CD4-positive, alpha-beta T cell treated with Interleukin-21 for 1 hour (primary cell): ENCODE results near the gene PLOD1.
"Not testable (repeated sequence)": the region's sequence is repeated elsewhere in the genome, so short reads cannot be mapped to it uniquely, and the experiment has no call there.

Source experiments
- DNase-seq: peaks from one replicate; pipeline ENCODE4 v3.0.0-alpha.2; 2020

PLOD1 gene

DNA sequence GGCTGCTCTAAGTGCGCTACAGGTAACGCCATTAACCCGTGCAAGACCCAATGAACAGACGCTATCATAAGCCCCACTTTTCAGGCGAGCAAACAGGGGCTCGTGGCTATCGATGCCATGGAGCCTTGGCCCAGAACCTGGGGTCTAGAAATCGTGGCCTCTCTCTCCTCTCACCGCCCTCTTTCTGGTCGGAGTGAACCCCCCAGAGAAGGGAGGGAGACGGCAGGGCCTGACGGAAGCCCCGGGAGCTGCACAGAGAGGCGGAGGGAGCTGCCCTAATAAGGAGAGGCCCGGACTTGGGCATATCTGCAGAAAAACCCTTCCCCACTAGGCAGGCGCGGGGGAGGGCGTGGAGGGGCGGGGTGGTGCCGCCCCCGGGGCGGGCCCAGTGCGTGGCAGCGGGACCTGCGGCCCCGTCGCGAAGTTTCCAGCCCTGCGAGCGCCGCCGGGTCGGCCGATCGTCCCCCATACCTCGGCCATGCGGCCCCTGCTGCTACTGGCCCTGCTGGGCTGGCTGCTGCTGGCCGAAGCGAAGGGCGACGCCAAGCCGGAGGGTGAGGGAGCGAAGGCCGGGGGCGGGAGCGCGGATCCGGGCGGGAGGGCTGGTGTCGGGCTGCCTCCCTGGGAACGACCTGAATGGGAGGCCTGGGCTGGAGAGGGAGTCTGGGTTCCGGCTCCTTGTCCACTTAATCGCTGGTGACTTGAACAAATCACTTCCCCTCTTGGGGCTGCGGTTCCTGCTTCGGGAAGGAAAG lies at the start of gene PLOD1:
Gene PLOD1, plus strand, starts transcription at position 416 of the 755 bp plus-strand sequence. Its CDS starts 63 bp downstream, at position 479.
- peak; percentile 90 for DNase-seq

DNA sequence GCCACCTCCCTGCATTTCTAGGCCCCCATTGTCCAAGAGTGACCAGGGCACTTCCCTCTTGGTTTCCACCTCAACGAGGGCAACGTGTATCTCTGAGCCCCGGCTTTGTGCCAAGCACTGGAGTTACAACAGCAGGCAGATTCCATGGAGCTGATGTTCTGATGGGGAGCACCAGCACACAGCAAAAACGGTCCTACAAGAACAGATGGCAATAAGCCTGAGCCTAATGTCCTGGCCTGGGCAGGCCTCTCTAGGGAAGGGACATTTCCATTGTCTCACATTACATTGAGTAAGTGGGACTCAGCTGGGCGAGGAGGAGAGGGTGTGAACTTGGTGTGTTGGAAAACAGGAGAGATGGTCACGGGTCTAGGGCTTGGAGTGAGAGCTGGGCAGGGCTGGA lies 48.6 kb upstream of the PLOD1 start:
- DNase-seq, result no peak

DNA sequence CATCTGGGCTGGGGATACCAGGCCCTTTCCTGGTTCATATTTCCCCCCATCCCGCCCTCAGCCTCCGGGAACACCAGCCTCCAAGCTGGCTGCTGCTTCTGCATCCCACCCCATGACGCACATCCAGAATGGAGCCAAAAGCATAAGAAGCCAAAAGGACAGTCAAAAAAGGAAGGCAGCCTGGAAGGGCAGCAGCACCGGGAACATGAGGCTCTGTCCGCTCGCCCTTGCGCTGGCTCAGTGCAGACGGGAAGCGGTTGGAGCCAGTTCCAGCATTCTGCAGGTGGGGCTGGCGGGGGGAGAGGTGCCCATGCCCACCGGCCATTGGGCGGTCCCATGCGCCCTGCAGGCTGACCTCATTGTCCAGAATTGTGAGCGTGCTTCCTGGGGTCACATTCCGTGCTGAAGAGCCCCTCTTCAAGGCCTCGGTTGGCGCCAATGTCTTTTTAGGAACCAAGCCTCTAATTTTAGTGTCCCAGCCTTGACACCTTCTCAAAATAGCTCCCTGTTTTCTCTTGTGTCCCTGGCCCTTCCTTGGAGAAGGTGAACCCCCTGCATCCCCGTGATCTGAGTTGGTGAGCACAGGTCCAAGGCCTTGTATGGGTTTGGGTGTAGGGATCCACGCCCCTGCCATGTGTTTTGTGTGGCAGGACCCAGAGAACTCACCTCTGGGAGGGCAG lies 47.4 kb upstream of the PLOD1 start:
- no peak for DNase-seq

DNA sequence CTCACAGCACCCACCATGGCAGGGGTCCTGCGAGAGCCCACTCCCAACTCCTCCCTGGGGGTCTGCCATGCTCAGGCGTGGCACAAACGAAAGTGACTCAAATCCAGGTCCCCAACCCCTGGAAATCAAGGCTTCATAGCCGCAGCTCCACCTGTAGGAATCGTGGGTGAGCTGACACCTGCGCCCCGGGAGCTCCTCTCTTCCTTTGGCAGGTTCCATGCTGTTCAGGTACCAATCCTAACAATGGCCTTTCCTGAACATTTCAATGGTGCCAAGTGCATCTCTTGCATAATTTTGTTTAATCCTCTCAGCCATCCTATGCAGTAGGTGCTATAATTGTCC lies 46.9 kb upstream of the PLOD1 start:
- DNase-seq, result no peak

DNA sequence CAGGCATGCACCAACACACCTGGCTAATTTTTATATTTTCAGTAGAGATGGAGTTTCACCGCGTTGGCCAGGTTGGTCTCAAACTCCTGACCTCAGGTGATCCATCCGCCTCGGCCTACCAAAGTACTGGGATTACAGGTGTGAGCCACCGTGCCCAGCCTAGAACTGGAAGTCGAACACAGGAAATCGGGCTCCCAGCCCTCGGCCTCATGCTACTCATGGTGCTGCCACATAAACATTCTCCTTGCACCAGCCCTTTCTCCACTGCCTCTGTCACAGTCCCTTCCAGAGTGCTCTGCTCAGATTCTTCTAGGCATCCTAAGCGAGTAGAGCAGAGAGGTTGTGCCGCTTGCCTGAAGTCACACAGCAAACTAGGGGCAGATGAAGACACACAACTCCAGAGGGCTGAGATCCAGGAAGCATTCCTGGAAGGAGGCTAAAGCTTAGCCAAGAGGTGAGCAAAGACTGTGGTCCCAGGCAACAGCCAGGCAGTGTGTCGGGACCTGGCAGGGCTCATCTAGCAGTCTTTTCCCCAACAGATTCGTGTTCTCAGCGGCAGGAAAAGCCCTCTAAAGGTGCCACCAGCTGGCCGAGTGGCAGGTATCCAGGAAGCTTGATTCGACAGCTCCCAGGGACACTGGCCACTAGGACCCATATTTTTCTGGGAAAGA lies 46.2 kb upstream of the PLOD1 start:
- DNase-seq, result no peak

DNA sequence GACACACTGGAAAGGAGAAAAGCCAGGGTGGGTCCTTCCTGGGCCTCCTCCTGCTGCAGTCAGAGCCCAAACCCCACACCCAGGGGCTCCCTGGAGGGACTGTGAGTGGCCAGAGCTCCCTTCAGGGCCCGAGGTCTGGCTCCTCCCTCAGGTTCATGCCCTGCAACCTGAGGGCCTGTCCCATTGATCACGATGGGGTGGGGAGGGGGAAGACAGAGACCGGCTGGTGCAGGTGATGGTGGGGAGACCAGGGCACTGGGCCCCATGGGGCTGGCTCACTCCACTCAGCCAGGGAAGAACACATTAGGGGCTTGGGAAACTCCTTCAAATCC lies 45.7 kb upstream of the PLOD1 start:
- DNase-seq, result no peak

DNA sequence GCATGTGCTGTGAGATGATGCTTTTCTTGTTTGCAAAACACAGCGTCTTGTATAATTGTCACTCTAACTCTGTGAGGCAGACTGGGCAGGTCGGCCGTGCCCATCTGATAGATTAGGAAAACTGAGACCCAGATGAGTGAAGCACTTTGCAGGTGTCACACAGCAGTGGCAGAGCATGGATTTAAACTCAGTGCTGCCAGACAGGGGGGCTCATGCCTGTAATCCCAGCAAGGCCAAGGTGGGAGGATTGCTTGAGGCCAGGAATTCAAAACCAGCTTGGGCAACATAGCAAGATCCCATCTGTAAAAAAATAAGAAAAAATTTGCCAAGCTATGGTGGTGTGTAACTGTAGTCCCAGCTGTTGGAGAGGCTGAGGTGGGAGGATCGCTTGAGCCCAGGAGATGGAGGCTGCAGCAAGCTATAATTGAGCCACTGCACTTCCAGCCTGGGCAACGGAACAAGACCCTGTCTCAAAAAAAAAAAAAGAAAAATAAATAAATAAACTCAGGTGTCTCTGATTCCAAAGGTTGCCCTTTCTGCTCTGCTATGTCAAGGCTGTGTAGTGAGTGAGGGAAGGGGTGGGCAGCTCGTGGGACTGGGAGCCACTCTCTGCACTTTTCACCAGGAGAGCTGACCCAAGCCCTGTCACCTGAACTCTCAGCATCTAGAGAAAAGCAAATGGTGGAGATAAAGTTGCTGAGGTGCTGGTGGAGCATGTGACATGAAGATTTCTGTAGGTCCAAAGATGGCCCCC lies 42.9 kb upstream of the PLOD1 start:
- no peak for DNase-seq

DNA sequence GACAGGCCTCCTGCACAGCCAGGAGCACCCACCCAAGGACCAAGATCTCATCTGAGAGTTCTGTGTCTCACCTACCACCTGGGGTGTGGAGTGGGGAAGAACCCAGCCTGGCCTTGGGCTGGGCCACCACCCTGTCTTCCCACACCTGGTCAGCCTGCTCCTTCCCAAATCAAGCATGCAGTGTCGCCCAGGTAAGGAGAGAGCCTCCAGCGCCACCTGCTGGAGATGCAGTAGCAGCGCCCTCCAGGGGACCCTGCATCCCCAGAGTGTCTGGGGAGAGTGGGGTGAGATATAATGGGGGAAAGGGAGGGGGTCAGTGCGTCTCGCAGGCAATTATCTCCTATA lies 40.6 kb upstream of the PLOD1 start:
- DNase-seq, result peak; percentile 72

DNA sequence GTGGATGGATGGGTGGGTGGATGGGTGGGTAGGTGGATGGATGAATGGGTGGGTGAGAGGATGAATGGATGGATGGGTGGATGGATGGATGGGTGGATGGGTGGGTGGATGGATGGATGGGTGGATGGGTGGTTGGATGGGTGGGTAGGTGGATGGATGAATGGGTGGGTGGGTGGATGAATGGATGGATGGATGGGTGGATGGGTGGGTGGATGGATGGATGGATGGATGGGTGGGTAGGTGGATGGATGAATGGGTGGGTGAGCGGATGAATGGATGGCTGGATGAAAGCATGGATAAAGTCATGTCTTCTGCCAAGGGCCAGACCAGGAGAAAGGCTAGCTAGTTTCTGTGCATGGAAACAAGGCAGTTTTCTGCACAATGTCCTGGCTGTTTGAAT lies 40.0 kb upstream of the PLOD1 start:
- DNase-seq, result not testable (repeated sequence)

DNA sequence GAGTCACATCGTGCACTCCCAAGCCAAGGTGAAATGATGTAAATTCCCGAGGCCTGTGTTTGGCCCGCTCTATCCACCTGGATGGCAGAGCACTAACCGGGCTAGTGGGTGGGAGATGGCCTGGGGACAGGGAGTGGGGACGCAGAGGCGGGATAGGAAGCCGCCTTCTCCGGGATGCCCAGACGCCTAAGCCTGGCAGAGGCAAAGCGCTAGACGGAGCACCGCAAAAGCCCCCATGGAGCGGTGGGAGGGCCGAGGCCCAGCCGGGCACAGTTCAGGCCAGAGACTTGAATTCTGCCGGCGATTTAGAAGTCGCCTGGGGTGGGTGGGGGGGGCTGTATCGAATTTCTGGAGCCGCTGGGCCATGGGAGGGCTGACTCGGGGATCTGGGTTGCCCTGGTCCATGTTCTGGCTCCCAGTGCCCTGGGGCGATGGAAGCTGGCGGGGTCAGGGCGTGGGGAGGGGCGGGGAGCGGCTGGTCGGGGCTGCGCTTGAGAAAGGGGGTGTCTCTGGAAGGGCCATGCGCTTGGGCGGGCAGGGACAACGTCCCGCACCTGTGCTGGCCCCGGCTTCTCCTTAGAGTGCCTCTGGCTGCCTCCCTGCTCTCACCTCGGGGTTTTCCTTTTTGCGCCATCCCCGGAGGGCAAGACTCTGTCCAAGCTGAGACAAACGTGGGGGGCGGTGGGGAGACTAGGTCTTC lies 36.3 kb upstream of the PLOD1 start:
- DNase-seq, result no peak

DNA sequence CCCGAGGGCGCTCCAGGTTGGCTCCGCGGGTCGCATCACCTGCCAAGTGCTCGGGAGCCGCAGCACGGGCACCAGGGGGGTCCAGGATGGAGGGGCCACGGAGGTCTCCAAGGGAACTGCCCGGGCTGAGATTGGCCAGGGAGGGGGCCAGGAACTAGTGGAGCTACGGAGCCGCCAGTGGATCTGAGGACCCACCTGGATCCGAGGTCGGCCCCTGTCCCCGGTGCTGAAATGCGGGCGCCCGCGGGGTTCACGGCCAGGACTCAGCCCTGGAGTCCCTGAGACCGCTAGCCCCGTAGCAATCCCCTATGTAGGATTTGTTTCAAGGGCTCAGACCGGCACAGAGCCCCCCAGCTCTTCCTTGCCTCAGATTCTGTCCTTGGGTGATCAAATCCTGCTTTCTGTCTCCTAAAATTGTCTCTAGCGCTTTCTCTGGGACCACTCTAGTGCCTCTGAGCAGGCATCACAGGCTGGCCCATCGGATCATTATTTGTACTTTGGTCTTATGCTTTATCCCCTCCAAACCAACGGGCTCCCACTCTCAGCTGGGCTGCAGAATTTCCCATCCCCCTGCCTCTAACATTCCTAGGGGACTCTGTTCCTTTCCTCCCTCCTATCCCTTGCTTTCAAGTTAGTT lies 35.6 kb upstream of the PLOD1 start:
- no peak for DNase-seq

DNA sequence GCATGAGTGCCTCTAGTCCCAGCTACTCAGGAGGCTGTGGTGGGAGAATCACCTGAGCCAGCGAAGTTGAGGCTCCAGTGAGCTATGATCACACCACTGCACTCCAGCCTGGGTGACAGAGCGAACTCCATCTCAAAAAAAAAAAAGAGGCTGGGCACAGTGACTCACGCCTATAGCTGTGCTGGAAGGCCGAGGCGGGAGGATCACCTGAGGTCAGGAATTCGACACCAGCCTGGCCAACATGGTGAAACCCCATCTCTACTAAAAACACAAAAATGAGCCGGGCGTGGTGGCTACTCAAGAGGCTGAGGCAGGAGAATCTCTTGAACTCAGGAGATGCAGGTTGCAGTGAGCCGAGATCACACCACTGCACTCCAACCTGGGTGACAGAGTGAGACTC lies 33.1 kb upstream of the PLOD1 start:
- not testable (repeated sequence) for DNase-seq

DNA sequence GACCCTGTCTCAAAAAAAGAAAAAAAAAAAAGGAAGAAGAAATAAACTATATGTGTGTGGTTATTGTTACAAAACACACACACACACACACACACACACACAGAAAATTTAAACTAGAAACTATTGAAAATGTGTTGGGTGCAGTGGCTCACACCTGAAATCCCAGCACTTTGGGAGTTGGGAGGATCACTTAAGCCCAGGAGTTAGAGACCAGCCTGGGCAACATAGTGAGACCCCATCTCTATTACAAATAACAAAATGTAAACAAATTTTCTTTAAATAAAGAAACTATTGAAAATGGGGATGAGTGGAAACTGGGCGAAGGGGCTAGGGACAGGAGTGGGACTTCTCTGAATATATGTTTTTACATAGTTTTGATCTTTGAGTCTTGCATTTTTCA lies 31.3 kb upstream of the PLOD1 start:
- no peak for DNase-seq

DNA sequence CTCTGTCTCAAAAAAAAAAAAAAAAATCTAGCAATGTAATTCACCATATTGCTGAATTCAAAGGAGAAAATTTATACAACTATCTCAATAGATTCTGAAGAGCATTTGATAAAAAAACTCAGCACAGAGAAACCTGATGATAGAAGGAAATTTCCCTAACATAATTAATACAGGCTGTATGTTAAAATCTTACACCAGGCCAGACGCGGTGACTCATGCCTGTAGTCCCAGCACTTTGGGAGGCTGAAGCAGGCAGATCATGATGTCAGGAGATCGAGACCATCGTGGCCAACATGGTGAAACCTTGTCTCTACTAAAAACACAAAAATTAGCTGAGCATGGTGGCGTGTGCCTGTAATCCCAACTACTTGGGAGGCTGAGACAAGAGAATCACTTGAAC lies 30.4 kb upstream of the PLOD1 start:
- not testable (repeated sequence) for DNase-seq

DNA sequence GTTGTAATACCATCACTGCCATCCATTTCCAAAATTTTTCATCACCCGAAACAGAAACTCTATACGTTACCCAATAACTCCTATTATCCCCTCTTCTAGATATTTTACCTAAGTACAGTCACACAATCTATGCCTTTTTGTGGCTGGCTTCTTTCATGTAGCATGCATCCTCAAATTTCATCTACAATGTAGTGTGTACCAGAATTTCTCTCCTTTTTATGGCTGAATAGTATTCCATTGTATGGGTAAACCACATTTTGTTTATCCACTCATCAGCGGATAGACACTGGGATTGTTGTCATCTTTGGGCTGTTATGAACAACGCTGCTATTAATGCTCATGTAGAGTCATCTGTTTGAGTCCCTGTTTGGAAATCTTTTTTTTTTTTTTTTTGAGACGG lies 29.5 kb upstream of the PLOD1 start:
- DNase-seq, result no peak

DNA sequence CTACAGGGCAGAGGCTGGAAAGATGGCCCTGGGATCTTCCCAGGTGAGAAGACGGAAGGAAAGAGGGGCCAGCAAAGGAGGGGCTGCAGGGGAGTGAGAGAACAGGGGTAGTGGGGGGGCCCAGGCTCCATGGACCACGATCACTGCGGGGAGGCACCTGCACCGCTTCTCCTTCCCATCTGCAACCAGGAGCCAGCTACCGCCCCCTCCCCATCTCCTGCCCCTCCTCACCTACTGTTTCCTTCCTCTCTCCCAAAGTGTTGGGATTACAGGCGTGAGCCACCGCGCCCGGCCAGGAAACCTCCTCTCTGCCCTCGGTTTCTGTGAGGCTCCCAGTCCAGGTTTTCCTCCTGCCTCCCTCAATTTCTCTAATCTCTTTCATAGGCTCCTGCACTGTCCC lies 27.6 kb upstream of the PLOD1 start:
- no peak for DNase-seq

DNA sequence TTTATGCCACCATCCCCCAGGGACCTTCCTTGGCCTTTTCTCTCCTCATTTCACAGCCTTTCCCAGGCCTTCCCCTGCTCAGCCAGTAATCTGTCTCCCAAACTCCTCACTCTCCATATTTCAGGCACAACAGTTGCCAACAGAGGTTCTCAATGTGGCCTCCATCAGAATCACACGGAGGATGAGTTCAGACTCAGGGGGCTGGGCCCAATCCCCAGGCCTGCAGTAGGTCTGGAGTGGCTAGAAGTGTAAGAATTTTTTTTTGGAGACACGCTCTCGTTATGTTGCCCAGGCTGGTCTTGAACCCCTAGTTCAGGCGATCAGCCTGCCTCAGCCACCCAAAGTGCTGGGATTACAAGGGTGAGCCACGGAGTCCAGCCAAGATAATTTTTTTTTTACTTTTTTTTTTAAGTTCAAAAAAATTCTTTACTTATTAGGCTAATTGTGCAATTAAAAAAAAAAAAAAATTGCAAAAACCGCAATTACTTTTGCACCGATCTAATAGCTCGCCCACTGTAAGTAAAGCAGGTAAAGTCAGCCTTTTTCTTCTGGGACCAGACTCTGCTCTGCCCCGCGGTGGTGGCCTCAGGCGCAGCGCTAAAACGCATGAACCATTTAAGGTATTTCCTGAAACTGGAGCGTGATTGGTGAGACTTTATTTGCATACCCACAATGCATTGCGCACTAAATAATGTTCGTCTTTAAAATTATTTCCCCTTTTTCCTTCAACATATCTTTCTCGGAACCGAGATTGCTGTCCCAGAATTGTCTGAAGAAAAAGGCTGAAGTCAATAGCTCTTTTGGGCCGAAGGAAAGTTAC lies 27.0 kb upstream of the PLOD1 start:
- peak; percentile 96 for DNase-seq

DNA sequence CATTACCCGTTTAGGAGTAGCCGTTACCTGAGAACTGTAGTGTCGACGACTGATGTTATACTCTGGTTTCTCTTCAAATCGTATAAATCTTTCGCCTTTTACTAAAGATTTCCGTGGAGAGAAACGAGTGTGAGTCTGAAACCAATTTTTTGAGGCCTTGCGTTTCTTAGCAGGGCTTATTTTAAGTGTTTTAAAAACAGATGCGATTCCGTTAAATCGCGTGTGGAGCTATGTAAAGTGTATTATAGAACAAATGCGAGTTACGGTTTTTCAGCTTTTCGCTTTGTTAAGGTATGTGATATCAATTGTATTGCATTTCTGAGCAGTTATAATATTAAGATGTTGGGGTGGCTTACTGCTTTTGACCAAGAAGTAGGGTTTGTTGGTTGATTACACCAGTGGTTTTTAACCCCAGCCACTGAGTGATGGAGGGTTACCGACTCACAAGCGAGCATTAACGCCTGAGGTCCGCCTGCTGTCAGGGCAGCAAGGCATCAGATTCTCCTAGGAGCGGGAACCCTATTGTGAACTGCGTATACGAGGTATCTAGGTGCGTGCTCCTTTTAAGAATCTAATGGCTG lies 26.3 kb upstream of the PLOD1 start:
- peak; percentile 89 for DNase-seq

DNA sequence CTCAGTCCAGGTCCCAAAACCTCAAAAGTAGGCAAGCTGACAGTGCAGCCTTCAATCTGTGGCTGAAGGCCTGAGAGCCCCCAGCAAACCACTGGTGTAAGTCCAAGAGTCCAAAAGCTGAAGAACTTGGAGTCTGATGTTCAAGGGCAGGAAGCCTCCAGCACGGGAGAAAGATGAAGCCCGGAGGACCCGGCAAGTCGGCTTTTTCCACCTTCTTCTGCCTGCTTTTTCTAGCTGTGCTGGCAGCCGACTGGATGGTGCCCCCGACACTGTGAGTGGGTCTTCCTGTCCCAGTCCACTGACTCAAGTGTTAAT lies 23.6 kb upstream of the PLOD1 start:
- DNase-seq, result not testable (repeated sequence)

DNA sequence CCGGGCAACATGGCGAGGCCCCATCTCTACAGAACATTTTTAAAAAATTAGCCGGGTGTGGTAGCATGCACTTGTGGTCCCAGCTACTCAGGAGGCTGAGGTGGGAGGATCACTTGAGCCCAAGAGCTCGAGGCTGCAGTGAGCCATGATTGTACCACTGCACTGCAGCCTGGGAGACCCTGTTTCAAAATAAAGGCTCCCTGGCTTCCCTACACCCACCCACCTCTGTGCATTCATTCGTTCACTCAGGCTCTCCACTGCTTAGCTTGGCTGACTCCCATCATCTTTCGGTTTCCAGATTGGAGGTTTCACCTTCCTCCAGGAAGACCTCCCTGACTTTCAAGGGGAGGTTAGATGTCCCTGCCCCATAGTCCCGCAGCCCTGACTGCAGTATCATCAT lies 22.5 kb upstream of the PLOD1 start:
- DNase-seq, result no peak

DNA sequence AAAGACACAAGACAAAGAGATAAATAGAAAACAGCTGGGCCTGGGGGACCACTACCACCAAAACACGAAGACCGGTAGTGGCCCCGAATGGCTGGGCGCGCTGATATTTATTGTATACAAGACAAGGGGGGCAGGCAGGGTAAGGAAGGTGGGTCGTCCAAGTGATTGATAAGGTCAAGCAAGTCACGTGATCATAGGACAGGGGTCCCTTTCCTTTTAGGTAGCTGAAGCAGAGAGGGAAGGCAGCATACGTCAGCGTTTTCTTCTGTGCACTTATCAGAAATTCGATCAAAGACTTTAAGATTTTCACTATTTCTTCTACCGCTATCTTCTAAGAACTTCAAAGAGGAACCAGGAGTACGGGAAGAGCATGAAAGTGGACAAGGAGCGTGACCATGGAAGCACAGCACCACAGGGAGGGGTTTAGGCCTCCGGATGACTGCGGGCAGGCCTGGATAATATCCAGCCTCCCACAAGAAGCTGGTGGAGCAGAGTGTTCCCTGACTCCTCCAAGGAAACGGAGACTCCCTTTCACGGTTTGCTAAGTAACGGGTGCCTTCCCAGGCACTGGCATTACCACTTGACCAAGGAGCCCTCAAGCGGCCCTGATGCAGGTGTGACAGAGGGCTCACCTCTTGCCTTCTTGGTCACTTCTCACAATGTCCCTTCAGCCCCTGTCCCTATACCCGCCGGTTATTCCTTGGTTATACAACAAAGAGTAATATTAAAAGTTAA lies 21.9 kb upstream of the PLOD1 start:
- DNase-seq, result not testable (repeated sequence)
